Measurements from ENCODE around the gene RPTOR.

GRCh38 chr17:80852476-80853015, 307.9 kb downstream of the RPTOR start:
- no peak for TF ChIP-seq CTCF (conservative IDR thresholded peaks at IDR 0.05; ENCODE audit: low read depth, low read length)
- no peak for TF ChIP-seq EZH2 (IDR thresholded peaks at IDR 0.05; ENCODE audit: low read length, unreplicated experiment)
- TF ChIP-seq EZH2phosphoT487 (IDR thresholded peaks at IDR 0.05; ENCODE audit: borderline replicate concordance, low read length), result no peak
